Ishikawa (cell line): ENCODE data around the gene ROBO2.

ENCODE experiments used
- CEBPB ChIP-seq: IDR thresholded peaks from 2 replicates; pipeline ENCODE4 v1.6.1; 2012
- CREB1 ChIP-seq: IDR thresholded peaks from 2 replicates; pipeline ENCODE4 v1.6.1; 2012; ENCODE audit warnings: low read depth
- EGR1 ChIP-seq: IDR thresholded peaks from 2 replicates; pipeline ENCODE4 v1.6.1; 2012
- EP300 ChIP-seq: IDR thresholded peaks from 2 replicates; pipeline ENCODE4 v1.6.1; 2012; ENCODE audit warnings: borderline replicate concordance
- FOXM1 ChIP-seq: IDR thresholded peaks from 2 replicates; pipeline ENCODE4 v1.6.1; 2012; ENCODE audit warnings: low read depth, borderline replicate concordance
- NFIC ChIP-seq: IDR thresholded peaks from 2 replicates; pipeline ENCODE4 v1.6.1; 2012
- RAD21 ChIP-seq: IDR thresholded peaks from 2 replicates; pipeline ENCODE4 v1.6.1; 2012; ENCODE audit warnings: low read depth
- TAF1 ChIP-seq: IDR thresholded peaks from 2 replicates; pipeline ENCODE4 v1.6.1; 2012; ENCODE audit warnings: low read depth, mild to moderate bottlenecking
- TCF12 ChIP-seq: IDR thresholded peaks from 2 replicates; pipeline ENCODE4 v1.6.1; 2012; ENCODE audit warnings: low read depth
- TEAD4 ChIP-seq: IDR thresholded peaks from 2 replicates; pipeline ENCODE4 v1.6.1; 2012
- YY1 ChIP-seq: IDR thresholded peaks from 2 replicates; pipeline ENCODE4 v1.6.1; 2012; ENCODE audit warnings: low read depth
- ZBTB7A ChIP-seq: IDR thresholded peaks from 2 replicates; pipeline ENCODE4 v1.6.1; 2012; ENCODE audit warnings: low read depth
- TF ChIP-seq, protein P1 (sequence below): IDR thresholded peaks from 2 replicates; pipeline ENCODE4 v1.6.1; 2012
- TF ChIP-seq, protein P2 (sequence below): IDR thresholded peaks from 2 replicates; pipeline ENCODE4 v1.6.1; 2012; ENCODE audit warnings: low read depth, mild to moderate bottlenecking
- TF ChIP-seq, protein P3 (sequence below): IDR thresholded peaks from 2 replicates; pipeline ENCODE4 v1.6.1; 2012

ROBO2 gene

DNA sequence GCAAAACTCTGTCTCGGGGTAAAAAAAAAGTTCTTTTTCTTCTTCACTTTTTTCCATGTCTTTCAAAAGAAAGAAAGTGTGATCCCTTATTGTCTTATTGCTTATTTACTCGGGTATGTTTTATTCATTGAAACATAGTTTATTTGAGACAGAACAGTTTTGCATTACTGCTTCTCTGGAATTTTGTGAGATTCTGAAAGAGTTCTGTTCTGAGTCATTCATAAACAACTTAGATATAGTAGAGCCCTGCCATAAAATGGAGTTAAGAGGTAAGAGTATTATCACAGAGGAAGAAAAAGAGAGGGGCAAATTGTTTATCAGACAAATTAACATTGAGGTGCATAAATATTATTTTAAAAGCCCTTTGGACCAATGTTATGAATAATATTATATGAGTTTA lies 522.2 kb downstream of the ROBO2 start:
- TF ChIP-seq YY1, result no peak
- no peak for TF ChIP-seq RAD21
- TF ChIP-seq CEBPB, result no peak
- TF ChIP-seq EP300, result no peak
- TF ChIP-seq, protein P1, sequence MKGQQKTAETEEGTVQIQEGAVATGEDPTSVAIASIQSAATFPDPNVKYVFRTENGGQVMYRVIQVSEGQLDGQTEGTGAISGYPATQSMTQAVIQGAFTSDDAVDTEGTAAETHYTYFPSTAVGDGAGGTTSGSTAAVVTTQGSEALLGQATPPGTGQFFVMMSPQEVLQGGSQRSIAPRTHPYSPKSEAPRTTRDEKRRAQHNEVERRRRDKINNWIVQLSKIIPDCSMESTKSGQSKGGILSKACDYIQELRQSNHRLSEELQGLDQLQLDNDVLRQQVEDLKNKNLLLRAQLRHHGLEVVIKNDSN, result no peak
- TF ChIP-seq, protein P2, sequence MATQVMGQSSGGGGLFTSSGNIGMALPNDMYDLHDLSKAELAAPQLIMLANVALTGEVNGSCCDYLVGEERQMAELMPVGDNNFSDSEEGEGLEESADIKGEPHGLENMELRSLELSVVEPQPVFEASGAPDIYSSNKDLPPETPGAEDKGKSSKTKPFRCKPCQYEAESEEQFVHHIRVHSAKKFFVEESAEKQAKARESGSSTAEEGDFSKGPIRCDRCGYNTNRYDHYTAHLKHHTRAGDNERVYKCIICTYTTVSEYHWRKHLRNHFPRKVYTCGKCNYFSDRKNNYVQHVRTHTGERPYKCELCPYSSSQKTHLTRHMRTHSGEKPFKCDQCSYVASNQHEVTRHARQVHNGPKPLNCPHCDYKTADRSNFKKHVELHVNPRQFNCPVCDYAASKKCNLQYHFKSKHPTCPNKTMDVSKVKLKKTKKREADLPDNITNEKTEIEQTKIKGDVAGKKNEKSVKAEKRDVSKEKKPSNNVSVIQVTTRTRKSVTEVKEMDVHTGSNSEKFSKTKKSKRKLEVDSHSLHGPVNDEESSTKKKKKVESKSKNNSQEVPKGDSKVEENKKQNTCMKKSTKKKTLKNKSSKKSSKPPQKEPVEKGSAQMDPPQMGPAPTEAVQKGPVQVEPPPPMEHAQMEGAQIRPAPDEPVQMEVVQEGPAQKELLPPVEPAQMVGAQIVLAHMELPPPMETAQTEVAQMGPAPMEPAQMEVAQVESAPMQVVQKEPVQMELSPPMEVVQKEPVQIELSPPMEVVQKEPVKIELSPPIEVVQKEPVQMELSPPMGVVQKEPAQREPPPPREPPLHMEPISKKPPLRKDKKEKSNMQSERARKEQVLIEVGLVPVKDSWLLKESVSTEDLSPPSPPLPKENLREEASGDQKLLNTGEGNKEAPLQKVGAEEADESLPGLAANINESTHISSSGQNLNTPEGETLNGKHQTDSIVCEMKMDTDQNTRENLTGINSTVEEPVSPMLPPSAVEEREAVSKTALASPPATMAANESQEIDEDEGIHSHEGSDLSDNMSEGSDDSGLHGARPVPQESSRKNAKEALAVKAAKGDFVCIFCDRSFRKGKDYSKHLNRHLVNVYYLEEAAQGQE, result no peak

DNA sequence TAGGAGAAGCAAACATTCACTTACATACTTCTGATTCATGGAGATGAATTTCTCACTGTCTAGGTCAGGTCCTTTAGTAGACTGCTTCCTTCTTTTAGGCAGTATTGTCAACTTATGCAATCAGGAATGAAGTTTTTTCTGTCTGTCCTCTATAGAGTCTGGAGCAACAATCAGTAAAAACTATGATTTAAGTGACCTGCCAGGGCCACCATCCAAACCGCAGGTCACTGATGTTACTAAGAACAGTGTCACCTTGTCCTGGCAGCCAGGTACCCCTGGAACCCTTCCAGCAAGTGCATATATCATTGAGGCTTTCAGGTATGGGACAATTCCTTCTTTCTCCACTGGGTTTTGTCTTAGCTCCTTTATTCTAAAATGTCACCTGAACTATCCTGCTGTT lies 523.1 kb downstream of the ROBO2 start:
- TF ChIP-seq NFIC (peak; percentile 94), TCF12 (peak; percentile 75), ZBTB7A (no peak), TAF1 (no peak), EP300 (peak; percentile 83), CREB1 (no peak), EGR1 (no peak), RAD21 (no peak), TEAD4 (peak; percentile 61), CEBPB (peak; percentile 72; the same call in 1 of the 2 replicates), YY1 (no peak), FOXM1 (no peak)
- TF ChIP-seq, protein P1, result no peak
- TF ChIP-seq, protein P3, sequence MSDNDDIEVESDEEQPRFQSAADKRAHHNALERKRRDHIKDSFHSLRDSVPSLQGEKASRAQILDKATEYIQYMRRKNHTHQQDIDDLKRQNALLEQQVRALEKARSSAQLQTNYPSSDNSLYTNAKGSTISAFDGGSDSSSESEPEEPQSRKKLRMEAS, result no peak
- TF ChIP-seq, protein P2, result no peak

DNA sequence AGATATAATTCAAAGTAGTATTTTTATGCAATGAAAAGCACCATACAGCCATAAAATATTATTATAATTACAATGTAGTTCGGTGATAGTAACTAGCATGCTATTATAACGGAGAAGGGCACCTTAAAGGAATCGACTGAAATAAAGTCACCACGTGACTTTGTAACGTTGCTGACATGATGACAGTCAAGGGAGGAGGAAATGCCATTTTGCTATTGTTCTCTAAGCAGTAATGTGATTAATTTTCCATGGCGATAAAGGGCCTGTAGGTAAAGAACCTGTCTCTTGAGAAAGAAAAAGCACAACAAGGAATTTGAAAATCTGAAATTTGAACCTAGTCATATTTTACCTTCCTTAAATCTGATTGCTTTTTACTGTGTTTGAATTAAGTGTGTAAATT lies 526.2 kb downstream of the ROBO2 start:
- TF ChIP-seq TCF12 (no peak), EP300 (no peak), CEBPB (no peak), ZBTB7A (no peak), EGR1 (no peak), TEAD4 (no peak), RAD21 (no peak), CREB1 (no peak), NFIC (no peak), FOXM1 (no peak), TAF1 (no peak), YY1 (no peak)
- TF ChIP-seq, protein P3, result no peak
- TF ChIP-seq, protein P2, result no peak
- TF ChIP-seq, protein P1, result no peak

DNA sequence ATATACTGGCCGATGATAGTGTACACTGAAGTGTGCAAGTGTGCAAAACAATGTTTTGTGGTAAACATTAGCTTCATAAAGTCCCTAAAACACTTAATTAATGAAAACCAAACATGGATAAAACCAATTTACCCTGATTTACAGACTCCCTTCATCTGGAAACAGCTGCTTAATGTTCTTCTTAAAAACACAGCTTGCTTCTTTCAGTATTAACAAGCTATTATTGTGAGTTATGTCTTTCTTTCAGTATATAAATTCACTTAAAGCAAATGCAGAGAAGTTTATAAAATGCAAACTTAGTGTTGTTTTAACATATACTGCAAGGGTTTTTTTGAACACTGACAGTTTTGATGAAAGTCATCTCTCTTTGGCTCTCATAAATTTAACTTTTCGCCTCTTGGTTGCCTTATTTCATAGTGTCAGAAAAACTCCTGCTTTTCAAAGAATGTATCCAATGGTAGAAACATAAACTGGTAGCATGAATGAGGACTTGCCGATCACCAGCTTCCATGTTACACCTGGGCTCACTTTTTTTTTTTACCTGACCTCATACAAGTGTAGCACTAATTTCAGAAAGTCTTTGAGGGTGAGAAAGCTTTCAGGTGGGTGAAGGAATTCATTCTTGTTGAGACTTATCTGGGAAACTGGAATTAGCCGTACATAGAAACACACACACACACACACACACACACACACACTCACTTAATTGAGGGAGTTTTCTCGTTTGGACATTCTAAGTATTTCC lies 532.2 kb downstream of the ROBO2 start:
- TF ChIP-seq, protein P2, result no peak
- TF ChIP-seq TAF1, result no peak
- TF ChIP-seq CREB1, result no peak
- TF ChIP-seq, protein P1, result no peak
- no peak for TF ChIP-seq TEAD4
- TF ChIP-seq CEBPB, result no peak
- TF ChIP-seq, protein P3, result no peak
- TF ChIP-seq ZBTB7A, result no peak
- TF ChIP-seq EGR1, result no peak
